ENCODE measurements around the gene GNAQ. TPM values are rescaled to one million over a fixed set of nuclear protein-coding genes. Genes with fewer than 3 reads are reported as not detected.

The GNAQ gene
- total and polyA plus RNA-seq, 4 donors, result 24.6 to 86.2 (median 51.4) TPM

- Histone ChIP-seq H3K4me3 (no peak overlapping the region), H3K9ac (ENCODE audit: insufficient read depth in 1 of 2, low read length in 2 of 2) (no peak overlapping the region), H3K27ac (ENCODE audit: low read depth in 1 of 2, low read length in 1 of 2) (no peak overlapping the region), H3K36me3 (ENCODE audit: control insufficient read depth in 4 of 4, insufficient read depth in 4 of 4, low read length in 4 of 4) (peaks cover 0 to 3% (median 0%) of the 10 kb centered on the region in 4 donors), H3K4me1 (ENCODE audit: control insufficient read depth in 5 of 5, insufficient read depth in 5 of 5, low read length in 5 of 5) (peaks cover 3 to 48% (median 21%) of the 10 kb centered on the region in 5 donors), H3K9me3 (ENCODE audit: control insufficient read depth in 4 of 4, insufficient read depth in 3 of 4, low read length in 3 of 4) (no peaks in the 10 kb centered on the region), H3K27me3 (ENCODE audit: control insufficient read depth in 3 of 3, insufficient read depth in 3 of 3, low read length in 2 of 3) (no peaks in the 10 kb centered on the region)
- DNase-seq (no peak), ATAC-seq (ENCODE audit: insufficient read depth, low FRiP score) (no peak)
- 46 to 55% methylated on average over 1 of the region's 1 CpG for WGBS, 2 donors
- TF ChIP-seq CTCF (IDR thresholded peaks at IDR 0.05; ENCODE audit: control extremely low read depth, extremely low read depth), result no peak
Measured at GRCh38 chr9:78026416-78026815, 5.2 kb downstream of the GNAQ start.

- no peaks in the 10 kb centered on the region for H3K9me3 ChIP-seq (ENCODE audit: control insufficient read depth in 4 of 4, insufficient read depth in 3 of 4, low read length in 3 of 4)
- H3K9ac ChIP-seq (ENCODE audit: insufficient read depth in 1 of 2, low read length in 2 of 2), result no peak overlapping the region
- no peak overlapping the region for H3K27ac ChIP-seq (ENCODE audit: low read depth in 1 of 2, low read length in 1 of 2)
- peaks cover 0 to 5% (median 0%) of the 10 kb centered on the region in 4 donors for H3K36me3 ChIP-seq (ENCODE audit: control insufficient read depth in 4 of 4, insufficient read depth in 4 of 4, low read length in 4 of 4)
- ATAC-seq (ENCODE audit: insufficient read depth, low FRiP score) (no peak), DNase-seq (no peak)
- H3K4me1 ChIP-seq (ENCODE audit: control insufficient read depth in 5 of 5, insufficient read depth in 5 of 5, low read length in 5 of 5), result peaks cover 9 to 52% (median 25%) of the 10 kb centered on the region in 5 donors
- no peak for TF ChIP-seq CTCF (IDR thresholded peaks at IDR 0.05; ENCODE audit: control extremely low read depth, extremely low read depth)
- WGBS, 2 donors, result 46 to 50% methylated on average over 7 of the region's 7 CpGs
- H3K4me3 ChIP-seq, result no peak overlapping the region
- H3K27me3 ChIP-seq (ENCODE audit: control insufficient read depth in 3 of 3, insufficient read depth in 3 of 3, low read length in 2 of 3), result no peaks in the 10 kb centered on the region
Measured at GRCh38 chr9:78025186-78025585, 6.4 kb downstream of the GNAQ start.

GRCh38 chr9:78023003-78023741 is 8.4 kb downstream of the GNAQ start:
- TF ChIP-seq CTCF (IDR thresholded peaks at IDR 0.05; ENCODE audit: control extremely low read depth, extremely low read depth), result no peak
- H3K9ac ChIP-seq (ENCODE audit: insufficient read depth in 1 of 2, low read length in 2 of 2), result peak overlapping the region in 1 of 2 donors; percentile 26
- DNase-seq (peak in 2 of 3 donors; percentile 51 to 74), ATAC-seq (ENCODE audit: insufficient read depth, low FRiP score) (peak; percentile 71)
- H3K4me1 ChIP-seq (ENCODE audit: control insufficient read depth in 5 of 5, insufficient read depth in 5 of 5, low read length in 5 of 5), result peaks cover 9 to 34% (median 21%) of the 10 kb centered on the region in 5 donors
- H3K27ac ChIP-seq (ENCODE audit: low read depth in 1 of 2, low read length in 1 of 2), result peak overlapping the region in 1 of 2 donors; percentile 86
- no peaks in the 10 kb centered on the region for H3K27me3 ChIP-seq (ENCODE audit: control insufficient read depth in 3 of 3, insufficient read depth in 3 of 3, low read length in 2 of 3)
- no peaks in the 10 kb centered on the region for H3K9me3 ChIP-seq (ENCODE audit: control insufficient read depth in 4 of 4, insufficient read depth in 3 of 4, low read length in 3 of 4)
- H3K36me3 ChIP-seq (ENCODE audit: control insufficient read depth in 4 of 4, insufficient read depth in 4 of 4, low read length in 4 of 4), result peaks cover 0 to 6% (median 0%) of the 10 kb centered on the region in 4 donors
- H3K4me3 ChIP-seq, result no peak overlapping the region
- WGBS, 2 donors, result 11 to 18% methylated on average over 5 of the region's 5 CpGs
